ENCODE results near the gene MAPK12.

MAPK12 gene

GRCh38 chr22:50281957-50282356 is 20.5 kb upstream of the MAPK12 start:
- in situ Hi-C loops (cut with MboI; ENCODE audit: low pct_unique_long_range_greater_than_20kb, low sequenced_read_pairs, unreplicated experiment), result no loop called here
- no peak for DNase-seq (ENCODE audit: low spot score)
- TF ChIP-seq CTCF (IDR thresholded peaks at IDR 0.05; ENCODE audit: extremely low read depth, insufficient read depth, missing control alignments), result no peak

GRCh38 chr22:50281384-50281760 is 19.9 kb upstream of the MAPK12 start:
- in situ Hi-C loops (cut with MboI; ENCODE audit: low pct_unique_long_range_greater_than_20kb, low sequenced_read_pairs, unreplicated experiment), result no loop called here
- TF ChIP-seq CTCF (IDR thresholded peaks at IDR 0.05; ENCODE audit: extremely low read depth, insufficient read depth, missing control alignments), result no peak

GRCh38 chr22:50280708-50281383 is 19.4 kb upstream of the MAPK12 start:
- no peak for DNase-seq (ENCODE audit: low spot score)
- in situ Hi-C loops (cut with MboI; ENCODE audit: low pct_unique_long_range_greater_than_20kb, low sequenced_read_pairs, unreplicated experiment), result no loop called here
- no peak for TF ChIP-seq CTCF (IDR thresholded peaks at IDR 0.05; ENCODE audit: extremely low read depth, insufficient read depth, missing control alignments)

More at GRCh38 chr22:50281384-50281760, 19.9 kb upstream of the MAPK12 start:
- DNase-seq (ENCODE audit: low spot score), result no peak

- in situ Hi-C loops (cut with MboI; ENCODE audit: low pct_unique_long_range_greater_than_20kb, low sequenced_read_pairs, unreplicated experiment), result no loop called here
- no peak for TF ChIP-seq CTCF (IDR thresholded peaks at IDR 0.05; ENCODE audit: extremely low read depth, insufficient read depth, missing control alignments)
- no peak for DNase-seq (ENCODE audit: low spot score)
These were observed 18.7 kb upstream of the MAPK12 start for GRCh38 chr22:50280022-50280707.

- in situ Hi-C loops (cut with MboI; ENCODE audit: low pct_unique_long_range_greater_than_20kb, low sequenced_read_pairs, unreplicated experiment), result loop anchor here (10.0 kb wide), 1 partner anchor 46 kb away; the partner anchor contains the start of gene DENND6B
- no peak for DNase-seq (ENCODE audit: low spot score)
- TF ChIP-seq CTCF (IDR thresholded peaks at IDR 0.05; ENCODE audit: extremely low read depth, insufficient read depth, missing control alignments), result no peak
These were observed 17.6 kb upstream of the MAPK12 start for GRCh38 chr22:50278956-50279619.

- no peak for TF ChIP-seq CTCF (IDR thresholded peaks at IDR 0.05; ENCODE audit: extremely low read depth, insufficient read depth, missing control alignments)
- DNase-seq (ENCODE audit: low spot score), result no peak
- in situ Hi-C loops (cut with MboI; ENCODE audit: low pct_unique_long_range_greater_than_20kb, low sequenced_read_pairs, unreplicated experiment), result loop anchor here (10.0 kb wide), 1 partner anchor 46 kb away; the partner anchor contains the start of gene DENND6B
These were observed 17.0 kb upstream of the MAPK12 start for GRCh38 chr22:50278461-50278860.

Measured in GM13977 (cell line).